ENCODE measurements around the gene NWD2. TPM values are rescaled to one million over a fixed set of nuclear protein-coding genes. Genes with fewer than 3 reads are reported as not detected.

Gene NWD2
- total and polyA plus RNA-seq, 4 donors = 0.17 TPM; not detected in 3

- Histone ChIP-seq H3K27ac (ENCODE audit: low read depth in 1 of 2, low read length in 1 of 2) (no peak overlapping the region), H3K27me3 (ENCODE audit: control insufficient read depth in 3 of 3, insufficient read depth in 3 of 3, low read length in 2 of 3) (peaks cover 4 to 50% (median 29%) of the 10 kb centered on the region in 3 donors), H3K9ac (ENCODE audit: insufficient read depth in 1 of 2, low read length in 2 of 2) (no peak overlapping the region), H3K36me3 (ENCODE audit: control insufficient read depth in 4 of 4, insufficient read depth in 4 of 4, low read length in 4 of 4) (no peaks in the 10 kb centered on the region), H3K4me3 (no peak overlapping the region), H3K9me3 (ENCODE audit: control insufficient read depth in 4 of 4, insufficient read depth in 3 of 4, low read length in 3 of 4) (no peaks in the 10 kb centered on the region), H3K4me1 (ENCODE audit: control insufficient read depth in 5 of 5, insufficient read depth in 5 of 5, low read length in 5 of 5) (peaks cover 0 to 8% (median 0%) of the 10 kb centered on the region in 5 donors)
- ATAC-seq (ENCODE audit: insufficient read depth, low FRiP score) = peak; percentile 55
- 1 to 2% methylated on average over 3 of the region's 3 CpGs for WGBS, 2 donors
- DNase-seq = peak; percentile 49 to 86 (median 75)
- TF ChIP-seq CTCF (IDR thresholded peaks at IDR 0.05; ENCODE audit: control extremely low read depth, extremely low read depth) = peak; percentile 18
These were observed 208.4 kb downstream of the NWD2 start for GRCh38 chr4:37452952-37453280.

GRCh38 chr4:37453281-37453998, 208.9 kb downstream of the NWD2 start:
- peak overlapping the region; percentile 40 for H3K4me3 ChIP-seq
- TF ChIP-seq CTCF (IDR thresholded peaks at IDR 0.05; ENCODE audit: control extremely low read depth, extremely low read depth) = no peak
- peak overlapping the region in 1 of 2 donors; percentile 72 for H3K27ac ChIP-seq (ENCODE audit: low read depth in 1 of 2, low read length in 1 of 2)
- WGBS, 2 donors = 1 to 2% methylated on average over 56 of the region's 56 CpGs
- H3K9ac ChIP-seq (ENCODE audit: insufficient read depth in 1 of 2, low read length in 2 of 2) = no peak overlapping the region
- ATAC-seq (ENCODE audit: insufficient read depth, low FRiP score) = peak; percentile 83
- no peaks in the 10 kb centered on the region for H3K9me3 ChIP-seq (ENCODE audit: control insufficient read depth in 4 of 4, insufficient read depth in 3 of 4, low read length in 3 of 4)
- peaks cover 0 to 8% (median 0%) of the 10 kb centered on the region in 5 donors for H3K4me1 ChIP-seq (ENCODE audit: control insufficient read depth in 5 of 5, insufficient read depth in 5 of 5, low read length in 5 of 5)
- peaks cover 4 to 47% (median 29%) of the 10 kb centered on the region in 3 donors for H3K27me3 ChIP-seq (ENCODE audit: control insufficient read depth in 3 of 3, insufficient read depth in 3 of 3, low read length in 2 of 3)
- no peaks in the 10 kb centered on the region for H3K36me3 ChIP-seq (ENCODE audit: control insufficient read depth in 4 of 4, insufficient read depth in 4 of 4, low read length in 4 of 4)
- peak; percentile 64 to 69 (median 67) for DNase-seq

GRCh38 chr4:37453999-37454800, 209.7 kb downstream of the NWD2 start:
- DNase-seq (no peak), ATAC-seq (ENCODE audit: insufficient read depth, low FRiP score) (no peak)
- peaks cover 4 to 43% (median 25%) of the 10 kb centered on the region in 3 donors for H3K27me3 ChIP-seq (ENCODE audit: control insufficient read depth in 3 of 3, insufficient read depth in 3 of 3, low read length in 2 of 3)
- no peaks in the 10 kb centered on the region for H3K9me3 ChIP-seq (ENCODE audit: control insufficient read depth in 4 of 4, insufficient read depth in 3 of 4, low read length in 3 of 4)
- no peaks in the 10 kb centered on the region for H3K36me3 ChIP-seq (ENCODE audit: control insufficient read depth in 4 of 4, insufficient read depth in 4 of 4, low read length in 4 of 4)
- H3K4me1 ChIP-seq (ENCODE audit: control insufficient read depth in 5 of 5, insufficient read depth in 5 of 5, low read length in 5 of 5) = peaks cover 0 to 8% (median 0%) of the 10 kb centered on the region in 5 donors
- no peak overlapping the region for H3K4me3 ChIP-seq
- 4 to 5% methylated on average over 32 of the region's 32 CpGs for WGBS, 2 donors
- peak overlapping the region; percentile 21 to 38 for H3K9ac ChIP-seq (ENCODE audit: insufficient read depth in 1 of 2, low read length in 2 of 2)
- H3K27ac ChIP-seq (ENCODE audit: low read depth in 1 of 2, low read length in 1 of 2) = peak overlapping the region in 1 of 2 donors; percentile 72
- TF ChIP-seq CTCF (IDR thresholded peaks at IDR 0.05; ENCODE audit: control extremely low read depth, extremely low read depth) = no peak
